Coronary artery (tissue), 2 donors: ENCODE data around the gene BBOF1.
"Not testable (repeated sequence)": the region's sequence is repeated elsewhere in the genome, so short reads cannot be mapped to it uniquely, and the experiment has no call there.

Experiments
- DNase-seq: peaks from one replicate; pipeline ENCODE4 v3.0.0-alpha.2; 2017; ENCODE audit warnings: low spot score
- H3K27ac ChIP-seq, 2 donors: fragments of 200-600 bp; sonication (generic); one replicate each; pipeline ENCODE4 v1.5.1; 2016 to 2019
- H3K4me3 ChIP-seq: fragments of 200-600 bp; sonication (generic); 2 replicates; pipeline ENCODE4 v1.5.1; 2016; ENCODE audit warnings: mild to moderate bottlenecking, moderate library complexity
- TF ChIP-seq, protein P1 (sequence below): fragments of 200-600 bp; sonication (generic); IDR thresholded peaks from one replicate; pipeline ENCODE4 v1.5.1; 2019; ENCODE audit warnings: antibody characterized with exemption

The BBOF1 gene, protein sequence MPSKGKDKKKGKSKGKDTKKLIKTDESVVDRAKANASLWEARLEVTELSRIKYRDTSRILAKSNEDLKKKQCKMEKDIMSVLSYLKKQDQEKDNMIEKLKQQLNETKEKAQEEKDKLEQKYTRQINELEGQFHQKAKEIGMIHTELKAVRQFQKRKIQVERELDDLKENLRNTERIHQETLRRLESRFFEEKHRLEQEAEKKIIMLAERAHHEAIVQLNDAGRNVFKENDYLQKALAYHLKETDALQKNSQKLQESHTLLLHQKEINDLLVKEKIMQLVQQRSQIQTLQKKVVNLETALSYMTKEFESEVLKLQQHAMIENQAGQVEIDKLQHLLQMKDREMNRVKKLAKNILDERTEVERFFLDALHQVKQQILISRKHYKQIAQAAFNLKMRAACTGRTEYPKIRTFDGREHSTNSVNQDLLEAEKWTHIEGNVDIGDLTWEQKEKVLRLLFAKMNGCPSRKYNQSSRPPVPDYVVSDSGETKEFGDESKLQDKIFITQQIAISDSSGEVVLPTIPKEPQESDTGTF

DNA sequence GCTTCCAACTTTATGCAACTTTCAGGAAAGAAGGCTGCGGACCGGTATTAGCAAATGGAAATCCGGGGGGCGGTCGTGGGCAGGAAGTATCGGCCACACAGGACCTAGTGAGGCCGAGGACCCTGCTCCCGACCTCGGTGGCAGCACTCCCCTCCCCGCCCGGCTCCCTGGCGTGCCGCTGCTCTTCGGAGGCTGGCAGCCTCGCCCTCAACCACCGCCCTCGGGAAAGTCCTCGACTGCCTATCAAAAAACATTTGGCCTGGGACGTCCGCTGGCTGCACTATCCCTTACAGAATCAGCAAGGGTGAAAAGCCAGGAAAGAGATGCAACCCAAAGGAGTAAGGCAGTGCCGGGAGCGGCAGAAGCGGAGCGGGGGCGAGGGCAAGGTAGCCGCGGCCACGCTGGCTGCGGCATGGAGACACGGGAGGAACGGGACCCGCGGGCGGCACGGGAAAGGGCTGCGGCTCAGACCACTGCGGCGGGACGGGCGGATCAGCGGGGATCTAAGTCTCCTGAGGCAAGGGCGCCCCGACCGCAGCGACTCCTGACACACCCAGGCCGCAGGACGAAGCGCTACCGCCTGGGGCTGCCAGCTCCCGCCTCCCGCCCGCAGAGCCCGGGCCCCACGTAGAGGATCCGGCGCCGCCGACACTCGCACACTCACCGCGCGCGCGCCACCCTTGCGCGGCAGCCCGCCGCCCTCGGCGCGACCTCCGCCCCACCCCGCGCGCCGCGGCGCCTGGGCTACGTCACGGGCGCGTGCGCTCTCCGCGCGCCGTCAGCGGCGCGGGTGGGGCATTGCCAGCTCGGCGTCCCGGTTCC, at the start of gene BBOF1, which contains the start of gene ENTPD5:
Gene BBOF1 (plus strand): TSS at position 764 of the 822 bp plus-strand sequence. CDS start 130 bp downstream, outside the sequence.
Gene ENTPD5 (minus strand): TSS at position 703 of the 822 bp plus-strand sequence. CDS start 31,186 bp downstream, outside the sequence.
- TF ChIP-seq, protein P1, sequence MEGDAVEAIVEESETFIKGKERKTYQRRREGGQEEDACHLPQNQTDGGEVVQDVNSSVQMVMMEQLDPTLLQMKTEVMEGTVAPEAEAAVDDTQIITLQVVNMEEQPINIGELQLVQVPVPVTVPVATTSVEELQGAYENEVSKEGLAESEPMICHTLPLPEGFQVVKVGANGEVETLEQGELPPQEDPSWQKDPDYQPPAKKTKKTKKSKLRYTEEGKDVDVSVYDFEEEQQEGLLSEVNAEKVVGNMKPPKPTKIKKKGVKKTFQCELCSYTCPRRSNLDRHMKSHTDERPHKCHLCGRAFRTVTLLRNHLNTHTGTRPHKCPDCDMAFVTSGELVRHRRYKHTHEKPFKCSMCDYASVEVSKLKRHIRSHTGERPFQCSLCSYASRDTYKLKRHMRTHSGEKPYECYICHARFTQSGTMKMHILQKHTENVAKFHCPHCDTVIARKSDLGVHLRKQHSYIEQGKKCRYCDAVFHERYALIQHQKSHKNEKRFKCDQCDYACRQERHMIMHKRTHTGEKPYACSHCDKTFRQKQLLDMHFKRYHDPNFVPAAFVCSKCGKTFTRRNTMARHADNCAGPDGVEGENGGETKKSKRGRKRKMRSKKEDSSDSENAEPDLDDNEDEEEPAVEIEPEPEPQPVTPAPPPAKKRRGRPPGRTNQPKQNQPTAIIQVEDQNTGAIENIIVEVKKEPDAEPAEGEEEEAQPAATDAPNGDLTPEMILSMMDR: no peak
- Histone ChIP-seq H3K4me3 (peak within 1 kb of the TSS; percentile 83), H3K27ac (peak within 1 kb of the TSS; percentile 97)
- DNase-seq: peak; percentile 92

- DNase-seq: no peak
- Histone ChIP-seq H3K27ac (no peak overlapping the region), H3K4me3 (no peak overlapping the region)
- TF ChIP-seq, protein P1: no peak
Measured at GRCh38 chr14:73973497-73973896, 45.7 kb upstream of the BBOF1 start.

DNA sequence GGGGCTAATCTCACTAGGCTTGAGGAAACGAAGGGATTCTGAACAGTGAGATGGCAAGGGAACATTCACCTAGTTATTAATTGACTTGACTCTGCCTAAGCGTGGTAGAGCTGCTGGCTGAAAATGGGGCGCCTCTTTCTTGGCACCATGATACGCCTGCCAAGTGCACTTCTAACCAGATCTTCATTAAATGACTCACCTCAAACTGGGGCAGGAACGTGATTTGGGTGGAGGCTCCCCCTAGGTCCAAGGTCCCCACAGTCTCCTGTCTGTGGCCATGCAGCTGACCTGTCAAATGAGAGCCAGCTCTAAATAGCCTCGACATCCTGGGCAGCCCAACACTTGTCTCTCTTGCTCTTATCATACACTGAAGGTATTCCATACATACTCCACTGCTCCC, 43.0 kb upstream of the BBOF1 start:
- no peak for DNase-seq
- no peak overlapping the region for H3K27ac ChIP-seq
- TF ChIP-seq, protein P1: no peak
- H3K4me3 ChIP-seq: no peak overlapping the region

DNA sequence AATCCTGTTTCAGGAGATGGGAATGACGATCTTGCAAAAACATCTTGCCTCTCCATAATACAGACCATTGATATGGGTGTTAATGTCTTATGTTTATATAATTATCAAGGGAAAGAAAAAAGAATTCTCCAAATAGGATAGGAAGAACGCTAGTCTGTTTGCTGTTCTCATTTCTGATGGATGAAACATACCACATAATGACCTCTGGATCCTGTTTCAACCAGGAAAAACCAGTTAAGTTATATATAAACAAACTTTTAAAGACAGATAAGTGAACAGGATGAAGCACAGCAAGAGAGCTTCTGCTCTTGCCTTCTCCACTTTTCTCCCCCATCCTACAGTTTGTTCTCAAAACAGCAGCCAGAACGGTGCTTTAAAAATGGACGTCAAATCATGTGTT, 41.3 kb upstream of the BBOF1 start:
- no peak for DNase-seq
- Histone ChIP-seq H3K27ac (no peak overlapping the region), H3K4me3 (no peak overlapping the region)
- TF ChIP-seq, protein P1: no peak

DNA sequence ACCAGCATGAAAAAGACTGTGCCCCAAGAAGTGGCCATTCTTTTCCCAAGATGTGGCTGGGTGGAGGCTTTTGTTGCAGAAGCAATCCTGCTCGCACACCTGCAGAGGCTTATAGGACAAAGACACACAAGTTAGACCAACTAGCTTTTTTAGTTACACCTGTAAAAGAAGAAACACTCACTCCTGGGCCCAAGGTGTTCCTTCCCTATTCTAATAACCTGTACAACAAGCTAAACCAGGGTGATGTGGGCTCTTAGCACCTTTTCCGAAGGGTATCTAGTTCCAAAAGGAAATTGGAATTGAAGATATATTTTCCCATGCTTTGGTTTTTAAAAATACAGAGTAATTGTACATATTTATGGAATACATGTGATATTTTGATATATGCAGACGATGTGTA, 31.1 kb upstream of the BBOF1 start:
- Histone ChIP-seq H3K27ac (no peak overlapping the region), H3K4me3 (no peak overlapping the region)
- TF ChIP-seq, protein P1: no peak
- DNase-seq: no peak

- H3K27ac ChIP-seq, H3K4me3 ChIP-seq, DNase-seq: not testable (repeated sequence)
Measured at GRCh38 chr14:73988656-73989055, 30.5 kb upstream of the BBOF1 start.

- TF ChIP-seq, protein P1: no peak
- H3K4me3 ChIP-seq: no peak overlapping the region
- DNase-seq: no peak
Measured at GRCh38 chr14:73991092-73991491, 28.1 kb upstream of the BBOF1 start.

GRCh38 chr14:73994926-73995325, 24.2 kb upstream of the BBOF1 start:
- not testable (repeated sequence) for DNase-seq, H3K4me3 ChIP-seq, H3K27ac ChIP-seq

More at GRCh38 chr14:73991092-73991491, 28.1 kb upstream of the BBOF1 start:
- no peak overlapping the region for H3K27ac ChIP-seq
